Metanephros (tissue), 2 donors: ENCODE measurements around the gene UAP1. TPM values are rescaled to one million over a fixed set of nuclear protein-coding genes. Genes with fewer than 3 reads are reported as not detected.

ENCODE experiments used
- small RNA-seq: library from RNA; depleted of rRNA; stranded (forward); fragments of <200 nt; gene quantifications from one replicate; pipeline ENCODE3, GENCODE V24; 2014; ENCODE audit warnings: low replicate concordance
- total RNA-seq: library from RNA; depleted of rRNA; stranded (reverse); fragments of >200 nt; gene quantifications from one replicate; pipeline ENCODE4 v1.2.3, GENCODE V29; 2014

Gene UAP1
- total RNA-seq: 27.8 TPM

GRCh38 chr1:162561616-162562469 is at the start of gene UAP1:
Gene UAP1 (plus strand): TSS chr1:162561722. CDS start chr1:162566069, 4,347 bp downstream.

DNA sequence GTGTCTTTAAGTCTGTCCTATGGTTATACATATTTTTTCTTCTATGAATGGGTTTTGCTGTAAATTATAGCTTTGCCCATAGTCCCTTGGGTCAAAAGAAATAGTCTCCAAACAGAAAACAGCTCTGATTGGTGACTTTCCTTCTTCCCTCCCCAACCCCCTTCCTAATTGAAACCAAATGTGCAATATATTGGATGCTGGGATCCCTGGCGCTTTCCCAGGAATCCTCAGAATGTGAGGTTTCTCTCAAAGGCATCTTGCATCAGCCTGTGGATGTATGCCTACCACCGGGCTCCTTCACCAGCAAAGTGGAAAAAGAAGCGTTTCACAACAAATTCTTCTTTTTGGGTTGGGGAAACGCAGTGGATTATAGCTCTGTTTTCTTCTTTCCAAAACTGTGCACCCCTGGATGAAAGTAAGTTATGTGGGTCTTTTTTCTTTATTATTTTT is 70.7 kb downstream of the UAP1 start, which contains the start of gene DDR2:
DDR2 (plus strand) TSS at position 248 of the 450 bp plus-strand sequence. CDS start 86,600 bp downstream, outside the sequence.

Small RNAs within 50 kb of the gene (small RNA-seq; reads per million reads assigned to genes)
- not detected for gene UQCRBP2

Other genes with a start within 250 kb of the UAP1 start
- not detected for gene SPATA46, start 184.9 kb upstream of the UAP1 start, total RNA-seq
- gene C1orf226, start 180.0 kb upstream of the UAP1 start, total RNA-seq: 7.0 TPM
- gene SH2D1B, start 149.6 kb upstream of the UAP1 start, total RNA-seq: 0.35 TPM
- 40.0 TPM for gene UHMK1, start 63.9 kb upstream of the UAP1 start, total RNA-seq
- 42.5 TPM for gene DDR2, start 70.7 kb downstream of the UAP1 start, total RNA-seq
- 18.5 TPM for gene HSD17B7, start 229.0 kb downstream of the UAP1 start, total RNA-seq